Measurements from ENCODE around the gene MOB2. TPM values are rescaled to one million over a fixed set of nuclear protein-coding genes. Genes with fewer than 3 reads are reported as not detected.

MOB2 gene
- total and polyA plus RNA-seq, 2 donors (not counting 1 experiment from before 2014, with no cell fraction given), result 13.1 to 30.1 TPM

DNA sequence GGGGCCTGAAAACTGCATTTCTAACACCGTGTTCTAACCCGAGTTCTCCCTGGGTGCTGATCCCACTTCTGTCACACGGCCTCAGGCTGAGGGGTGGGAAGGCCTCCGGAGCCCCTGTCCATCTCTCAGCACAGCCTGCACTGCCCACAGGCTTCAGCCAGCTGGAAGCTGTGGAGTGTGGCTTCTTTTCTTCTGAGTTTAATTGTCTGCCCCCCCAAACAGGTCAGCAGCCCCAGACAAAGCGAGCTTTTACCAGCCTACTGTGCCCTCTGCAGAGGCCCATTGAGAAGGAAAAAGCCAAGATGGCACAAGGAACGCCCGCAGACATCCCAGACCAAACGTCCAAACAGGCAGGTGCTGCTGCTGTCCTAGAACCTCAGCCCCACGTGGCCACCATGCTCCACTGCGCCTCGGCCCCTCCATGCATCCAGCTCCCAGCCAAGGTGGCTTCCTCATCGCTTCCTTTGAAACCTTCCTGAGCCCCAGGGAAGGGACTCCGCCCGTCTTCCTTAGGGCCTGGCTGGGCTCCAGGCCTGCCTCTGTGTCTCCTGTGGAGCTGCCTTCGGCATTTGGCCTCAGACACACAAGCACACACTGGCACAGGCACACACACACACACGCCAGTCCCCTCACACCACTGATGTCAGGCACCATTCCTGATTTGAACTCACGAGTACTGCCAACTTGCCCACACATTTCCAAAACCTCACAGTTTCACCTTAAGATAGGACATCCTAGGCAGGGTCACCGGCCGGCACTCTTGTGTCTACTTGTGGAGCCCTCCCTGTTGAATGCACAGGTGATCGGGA, 1.7 kb downstream of the MOB2 start:
- H3K79me2 ChIP-seq (ENCODE audit: control insufficient read depth, insufficient read depth, low read length), result no peaks in the 10 kb centered on the region
- H3K4me3 ChIP-seq (replicated peaks in 1 of 4; ENCODE audit: control extremely low read depth in 1 of 4, insufficient read depth in 1 of 4, low read depth in 3 of 4, low read length in 4 of 4), result no peak overlapping the region
- no peaks in the 10 kb centered on the region for H3K4me1 ChIP-seq (ENCODE audit: control insufficient read depth, extremely low read depth, insufficient read depth, low read length)
- H3K4me2 ChIP-seq (ENCODE audit: extremely low read depth, insufficient read depth, low read length), result no peak overlapping the region
- no peak for TF ChIP-seq EZH2 (IDR thresholded peaks at IDR 0.05; ENCODE audit: low read length, missing control alignments)
- no peak for TF ChIP-seq CTCF (conservative IDR thresholded peaks at IDR 0.05 in 1 of 2, IDR thresholded peaks at IDR 0.05 in 1 of 2; ENCODE audit: low read depth in 1 of 2, low read length in 2 of 2)
- no peaks in the 10 kb centered on the region for H3K9me3 ChIP-seq (ENCODE audit: control insufficient read depth, insufficient read depth, low read depth, low read length)
- no peaks in the 10 kb centered on the region for H3K27me3 ChIP-seq (ENCODE audit: control insufficient read depth, insufficient read depth, low read length)
- H3K9ac ChIP-seq (ENCODE audit: insufficient read depth, low read length), result no peak overlapping the region
- no peak for DNase-seq (ENCODE audit: low read depth in 2 of 2)
- no peak overlapping the region for H3K27ac ChIP-seq (ENCODE audit: insufficient read depth, low read length)
- no peaks in the 10 kb centered on the region for H4K20me1 ChIP-seq (ENCODE audit: control insufficient read depth, extremely low read depth, insufficient read depth, low read length)
- no peaks in the 10 kb centered on the region for H3K36me3 ChIP-seq (ENCODE audit: control insufficient read depth, insufficient read depth, low read length)
- no peak overlapping the region for H2AFZ ChIP-seq (ENCODE audit: low read length)

GRCh38 chr11:1484061-1484671, 2.4 kb downstream of the MOB2 start:
- Histone ChIP-seq H3K4me3 (replicated peaks in 1 of 4; ENCODE audit: control extremely low read depth in 1 of 4, insufficient read depth in 1 of 4, low read depth in 3 of 4, low read length in 4 of 4) (no peak overlapping the region), H2AFZ (ENCODE audit: low read length) (no peak overlapping the region), H3K27me3 (ENCODE audit: control insufficient read depth, insufficient read depth, low read length) (no peaks in the 10 kb centered on the region), H3K27ac (ENCODE audit: insufficient read depth, low read length) (no peak overlapping the region), H4K20me1 (ENCODE audit: control insufficient read depth, extremely low read depth, insufficient read depth, low read length) (no peaks in the 10 kb centered on the region), H3K9me3 (ENCODE audit: control insufficient read depth, insufficient read depth, low read depth, low read length) (no peaks in the 10 kb centered on the region), H3K4me2 (ENCODE audit: extremely low read depth, insufficient read depth, low read length) (no peak overlapping the region), H3K4me1 (ENCODE audit: control insufficient read depth, extremely low read depth, insufficient read depth, low read length) (no peaks in the 10 kb centered on the region), H3K9ac (ENCODE audit: insufficient read depth, low read length) (no peak overlapping the region), H3K36me3 (ENCODE audit: control insufficient read depth, insufficient read depth, low read length) (no peaks in the 10 kb centered on the region), H3K79me2 (ENCODE audit: control insufficient read depth, insufficient read depth, low read length) (no peaks in the 10 kb centered on the region)
- TF ChIP-seq EZH2 (IDR thresholded peaks at IDR 0.05; ENCODE audit: low read length, missing control alignments) (no peak), CTCF (conservative IDR thresholded peaks at IDR 0.05 in 1 of 2, IDR thresholded peaks at IDR 0.05 in 1 of 2; ENCODE audit: low read depth in 1 of 2, low read length in 2 of 2) (no peak)
- DNase-seq (ENCODE audit: low read depth in 2 of 2), result no peak

GRCh38 chr11:1483445-1483961, 3.1 kb downstream of the MOB2 start:
- Histone ChIP-seq H3K27ac (ENCODE audit: insufficient read depth, low read length) (no peak overlapping the region), H2AFZ (ENCODE audit: low read length) (no peak overlapping the region), H3K9ac (ENCODE audit: insufficient read depth, low read length) (no peak overlapping the region), H3K27me3 (ENCODE audit: control insufficient read depth, insufficient read depth, low read length) (no peaks in the 10 kb centered on the region), H3K4me2 (ENCODE audit: extremely low read depth, insufficient read depth, low read length) (no peak overlapping the region), H3K9me3 (ENCODE audit: control insufficient read depth, insufficient read depth, low read depth, low read length) (no peaks in the 10 kb centered on the region), H3K36me3 (ENCODE audit: control insufficient read depth, insufficient read depth, low read length) (no peaks in the 10 kb centered on the region), H4K20me1 (ENCODE audit: control insufficient read depth, extremely low read depth, insufficient read depth, low read length) (no peaks in the 10 kb centered on the region), H3K4me3 (replicated peaks in 1 of 4; ENCODE audit: control extremely low read depth in 1 of 4, insufficient read depth in 1 of 4, low read depth in 3 of 4, low read length in 4 of 4) (no peak overlapping the region), H3K4me1 (ENCODE audit: control insufficient read depth, extremely low read depth, insufficient read depth, low read length) (no peaks in the 10 kb centered on the region), H3K79me2 (ENCODE audit: control insufficient read depth, insufficient read depth, low read length) (no peaks in the 10 kb centered on the region)
- TF ChIP-seq CTCF (conservative IDR thresholded peaks at IDR 0.05 in 1 of 2, IDR thresholded peaks at IDR 0.05 in 1 of 2; ENCODE audit: low read depth in 1 of 2, low read length in 2 of 2) (no peak), EZH2 (IDR thresholded peaks at IDR 0.05; ENCODE audit: low read length, missing control alignments) (no peak)
- DNase-seq (ENCODE audit: low read depth in 2 of 2), result no peak
